Ramos (cell line): Measurements from ENCODE around the gene ARMCX4.
"Not testable (repeated sequence)": the region's sequence is repeated elsewhere in the genome, so short reads cannot be mapped to it uniquely, and the experiment has no call there.

ENCODE experiments used
- in situ Hi-C: fragments of 300-500 bp; cut with MboI; formaldehyde crosslinking; loops from one replicate; pipeline ENCODE4 v1.14.3; 2022; ENCODE audit warnings: low sequenced_read_pairs; ENCODE audit not compliant: unreplicated experiment

Gene ARMCX4

DNA sequence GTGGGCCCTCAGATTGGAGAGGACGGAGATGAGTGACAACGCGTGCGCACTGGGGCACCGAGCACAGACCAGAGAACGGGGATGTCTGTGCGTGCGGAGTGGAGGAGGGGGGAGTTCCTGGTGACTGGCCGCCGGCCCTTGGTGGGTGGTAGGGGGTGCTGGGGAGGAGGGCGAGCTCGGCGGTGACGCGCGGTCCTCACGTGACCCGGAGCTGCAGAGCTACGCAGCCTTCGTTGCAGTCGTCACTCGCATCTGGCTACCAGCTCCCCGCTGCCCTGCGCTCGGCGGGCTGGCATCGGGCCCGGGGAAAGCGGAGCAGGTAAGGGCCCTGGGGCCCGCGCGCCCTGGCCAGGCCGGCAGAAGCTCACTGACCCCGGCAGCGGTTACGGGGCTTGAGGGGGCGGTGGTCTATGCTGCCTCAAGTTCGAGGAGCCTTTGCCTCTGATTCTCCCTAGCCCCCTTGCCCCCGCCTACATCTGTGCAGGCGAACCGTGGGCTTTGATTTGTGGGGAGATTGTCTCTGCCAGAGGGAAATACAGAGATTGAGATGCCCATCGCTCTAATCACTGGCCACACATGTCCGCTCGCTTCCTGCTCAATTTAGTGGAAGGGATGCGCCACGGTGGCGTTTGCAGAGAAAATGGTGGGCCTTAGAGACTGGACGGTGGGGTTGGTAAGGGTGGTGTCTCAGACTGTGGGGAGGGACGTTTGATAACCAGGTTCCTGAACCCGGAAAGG lies at the start of gene ARMCX4:
Gene ARMCX4 (plus strand): TSS at position 245 of the 738 bp plus-strand sequence. CDS start 3,134 bp downstream, outside the sequence.
- in situ Hi-C loops, result no loop called here

DNA sequence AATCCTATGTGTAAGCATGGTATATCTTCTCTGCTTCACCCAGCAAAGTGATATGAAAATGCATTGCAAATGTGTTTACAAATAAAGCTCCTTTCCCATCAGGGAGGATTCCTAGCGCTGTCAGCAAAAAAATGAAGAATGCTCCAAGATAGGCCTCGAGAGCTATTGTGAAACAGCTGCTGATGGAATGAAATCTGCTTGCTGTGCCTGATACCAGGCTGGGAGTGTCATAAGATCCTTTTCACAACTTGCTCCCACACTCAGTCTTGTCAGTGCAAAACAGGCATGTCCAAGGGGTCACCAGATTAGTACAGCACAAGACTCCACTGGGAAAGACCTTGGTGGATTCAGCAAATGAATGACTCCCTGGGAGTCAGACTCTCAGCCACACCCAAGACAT lies 43.2 kb upstream of the ARMCX4 start:
- in situ Hi-C loops, result no loop called here

- in situ Hi-C loops, result no loop called here
These were observed 36.0 kb upstream of the ARMCX4 start for GRCh38 chrX:101449279-101449678.

GRCh38 chrX:101450085-101450484 lies 35.2 kb upstream of the ARMCX4 start:
- in situ Hi-C loops, result no loop called here

- in situ Hi-C loops, result no loop called here
These were observed 34.3 kb upstream of the ARMCX4 start for GRCh38 chrX:101450961-101451360.

GRCh38 chrX:101452056-101452455 lies 33.2 kb upstream of the ARMCX4 start:
- in situ Hi-C loops, result no loop called here

DNA sequence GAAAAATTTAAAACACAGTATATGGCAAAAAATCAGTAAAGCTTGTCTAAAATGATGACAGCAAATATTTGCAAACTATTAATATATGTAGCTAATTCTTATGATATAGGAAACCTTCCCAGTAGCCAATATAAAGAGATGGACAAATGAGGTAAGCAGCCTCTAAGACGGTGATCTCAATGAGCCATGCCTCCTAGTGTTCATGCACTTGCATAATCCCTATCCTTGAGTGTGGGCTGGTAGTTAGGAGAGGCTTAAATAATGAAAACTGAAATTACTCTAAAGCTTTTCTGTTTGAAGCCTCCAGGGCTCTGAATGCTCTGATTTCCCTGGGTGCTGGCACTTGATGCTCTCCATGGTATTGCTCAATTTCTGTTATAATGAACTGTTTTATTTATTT lies 24.6 kb upstream of the ARMCX4 start:
- in situ Hi-C loops, result no loop called here

DNA sequence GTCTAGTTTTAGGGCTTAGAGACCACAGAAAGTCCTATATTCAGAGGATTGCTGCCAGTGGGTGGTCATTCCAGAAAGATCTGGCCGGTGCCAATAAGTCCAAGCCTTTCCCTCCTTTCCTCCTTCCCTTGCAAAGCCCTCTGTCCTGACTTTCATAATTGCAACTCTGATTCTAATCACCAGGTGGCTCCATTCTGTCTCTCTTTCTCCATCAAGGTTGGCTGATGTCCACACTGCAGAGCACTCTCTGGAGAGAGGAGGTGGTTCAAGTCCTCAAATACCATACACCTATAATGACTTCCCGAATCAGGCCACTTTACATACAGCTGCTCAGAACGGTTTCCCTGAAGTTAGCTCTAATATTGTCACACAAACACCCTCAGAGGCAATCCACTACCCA lies 22.4 kb upstream of the ARMCX4 start:
- in situ Hi-C loops, result no loop called here

DNA sequence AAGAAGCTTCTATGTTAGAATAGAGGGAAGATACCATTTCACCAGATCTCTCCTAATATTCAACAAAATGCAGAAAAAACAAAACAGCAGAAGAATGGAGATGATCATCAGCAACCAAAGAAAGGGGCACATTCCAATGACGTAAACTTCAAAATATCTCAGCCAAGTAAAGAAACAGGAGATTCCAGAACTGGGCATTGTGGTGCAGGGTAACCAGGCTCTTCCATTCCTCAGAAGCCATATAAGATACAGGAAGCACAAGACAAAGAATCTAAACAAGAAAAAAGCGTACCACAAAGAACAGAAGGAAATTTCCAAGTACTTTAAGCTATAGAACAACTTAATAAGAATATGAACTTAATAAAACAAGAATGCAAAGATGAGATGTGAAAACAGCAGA lies 6.9 kb upstream of the ARMCX4 start:
- in situ Hi-C loops, result no loop called here

GRCh38 chrX:101482296-101482695 lies 3.0 kb upstream of the ARMCX4 start:
- in situ Hi-C loops, result no loop called here

GRCh38 chrX:101483705-101484104 lies 1.6 kb upstream of the ARMCX4 start:
- in situ Hi-C loops, result no loop called here

DNA sequence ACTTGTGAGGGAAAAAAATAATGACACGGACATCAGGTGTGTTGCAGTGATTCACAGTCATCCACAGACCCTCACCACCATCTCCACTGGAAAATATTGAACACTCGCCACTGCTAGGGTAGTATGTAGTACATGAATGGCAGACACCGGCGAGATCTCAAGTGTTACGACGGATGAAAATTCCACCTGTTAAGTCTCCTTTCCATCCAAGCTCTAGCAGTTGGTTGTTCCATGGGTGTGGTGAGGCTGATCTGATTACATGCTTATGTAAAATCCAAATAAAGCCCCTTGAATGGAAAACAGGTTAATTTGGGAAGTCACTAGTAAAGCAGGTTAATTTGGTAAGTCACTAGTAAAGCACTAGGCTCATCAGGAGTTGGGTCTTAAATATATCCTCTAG lies 1.1 kb upstream of the ARMCX4 start:
- in situ Hi-C loops, result no loop called here

DNA sequence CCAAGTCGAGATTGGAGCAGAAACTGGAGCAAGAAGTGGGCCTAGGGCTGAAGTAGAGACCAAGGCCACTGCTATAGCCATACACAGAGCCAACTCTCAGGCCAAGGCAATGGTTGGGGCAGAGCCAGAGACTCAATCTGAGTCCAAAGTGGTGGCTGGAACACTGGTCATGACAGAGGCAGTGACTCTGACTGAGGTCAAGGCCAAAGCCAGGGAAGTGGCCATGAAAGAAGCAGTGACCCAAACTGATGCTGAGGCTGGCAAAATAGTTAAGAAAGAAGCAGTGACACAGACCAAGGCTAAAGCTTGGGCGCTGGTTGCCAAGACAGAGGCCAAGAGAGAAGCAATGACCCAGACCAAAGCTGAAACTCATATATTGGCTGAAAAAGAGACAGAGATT lies 3.5 kb downstream of the ARMCX4 start:
- in situ Hi-C loops, result no loop called here

GRCh38 chrX:101491943-101492342 lies 6.7 kb downstream of the ARMCX4 start:
- in situ Hi-C loops, result no loop called here

- in situ Hi-C loops, result no loop called here
These were observed 8.0 kb downstream of the ARMCX4 start for GRCh38 chrX:101493225-101493624.

- in situ Hi-C loops, result not testable (repeated sequence)
These were observed 17.7 kb downstream of the ARMCX4 start for GRCh38 chrX:101502929-101503328.

DNA sequence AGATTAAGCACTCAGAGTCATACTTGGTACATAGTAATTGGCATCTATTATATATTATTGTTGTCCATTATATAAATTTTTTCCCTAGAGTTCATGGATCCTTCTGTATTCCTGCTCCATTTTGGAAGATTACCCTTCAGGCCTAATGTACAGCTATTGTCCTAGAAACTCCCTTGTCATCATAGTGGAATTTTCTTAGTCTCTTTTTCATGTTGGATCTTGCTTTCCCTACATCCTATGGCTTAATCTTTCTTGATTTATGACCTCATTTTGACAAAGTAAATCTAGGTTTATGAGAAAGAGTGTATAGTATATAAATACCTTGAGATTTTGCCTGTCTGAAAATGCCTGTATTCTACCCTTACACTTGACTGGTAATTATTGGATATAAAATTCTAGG lies 22.1 kb downstream of the ARMCX4 start:
- in situ Hi-C loops, result no loop called here

- in situ Hi-C loops, result no loop called here
These were observed 22.7 kb downstream of the ARMCX4 start for GRCh38 chrX:101507986-101508385.

GRCh38 chrX:101530944-101531343 lies 45.7 kb downstream of the ARMCX4 start:
- in situ Hi-C loops, result no loop called here
